SK-N-SH (cell line): Measurements from ENCODE around the gene USPL1.

Source experiments
- CTCF ChIP-seq: fragments of 200-600 bp; sonication (generic); IDR thresholded peaks from 2 replicates; pipeline ENCODE4 v1.6.1; 2017; ENCODE audit warnings: antibody characterized with exemption, mild to moderate bottlenecking, moderate library complexity
- ELF1 ChIP-seq: IDR thresholded peaks from 2 replicates; pipeline ENCODE4 v1.4.0; 2012
- EP300 ChIP-seq, 2 experiments: IDR thresholded peaks; 2 replicates each; pipeline versions ENCODE4 v1.4.0 to v1.6.1; 2012; ENCODE audit warnings: borderline replicate concordance in 1 of 2, low read depth in 1 of 2, low read length in 1 of 2
- GATA2 ChIP-seq: sonication (generic); formaldehyde crosslinking; IDR thresholded peaks from 2 replicates; pipeline ENCODE4 v1.5.0; 2020; ENCODE audit warnings: mild to moderate bottlenecking, missing genetic modification reagents
- JUND ChIP-seq: IDR thresholded peaks from 2 replicates; pipeline ENCODE4 v1.4.0; 2012
- MAX ChIP-seq: IDR thresholded peaks from 2 replicates; pipeline ENCODE4 v1.4.0; 2012; ENCODE audit warnings: low read depth
- MXI1 ChIP-seq: IDR thresholded peaks from 2 replicates; pipeline ENCODE4 v1.6.1; 2012; ENCODE audit warnings: mild to moderate bottlenecking, low read depth, low read length, improper control_type of control experiment
- NFIC ChIP-seq: IDR thresholded peaks from 2 replicates; pipeline ENCODE4 v1.4.0; 2012; ENCODE audit warnings: borderline replicate concordance
- TAF1 ChIP-seq: IDR thresholded peaks from 2 replicates; pipeline ENCODE4 v1.6.1; 2012; ENCODE audit warnings: low read depth, mild to moderate bottlenecking, low read length, moderate library complexity, borderline replicate concordance

- TF ChIP-seq JUND = no peak
- no peak for TF ChIP-seq CTCF
- no peak for TF ChIP-seq GATA2 (CRISPR knock-in tag)
- no peak for TF ChIP-seq ELF1
- no peak for TF ChIP-seq TAF1
- no peak for TF ChIP-seq EP300 (IDR thresholded peaks at IDR 0.05; ENCODE audit: borderline replicate concordance in 1 of 2, low read depth in 1 of 2, low read length in 1 of 2)
- no peak for TF ChIP-seq MXI1
- no peak for TF ChIP-seq NFIC
- no peak for TF ChIP-seq MAX
These were observed 27.9 kb downstream of the USPL1 start for GRCh38 chr13:30645629-30646028.
